Limb (tissue), 2 donors: ENCODE data around the gene PEMT.
"Not testable (repeated sequence)": the region's sequence is repeated elsewhere in the genome, so short reads cannot be mapped to it uniquely, and the experiment has no call there.

ENCODE experiments used
- DNase-seq, 2 donors: peaks; one replicate each; pipeline ENCODE4 v3.0.0-alpha.2; 2016; ENCODE audit errors: extremely low spot score in 2 of 2

PEMT gene

DNA sequence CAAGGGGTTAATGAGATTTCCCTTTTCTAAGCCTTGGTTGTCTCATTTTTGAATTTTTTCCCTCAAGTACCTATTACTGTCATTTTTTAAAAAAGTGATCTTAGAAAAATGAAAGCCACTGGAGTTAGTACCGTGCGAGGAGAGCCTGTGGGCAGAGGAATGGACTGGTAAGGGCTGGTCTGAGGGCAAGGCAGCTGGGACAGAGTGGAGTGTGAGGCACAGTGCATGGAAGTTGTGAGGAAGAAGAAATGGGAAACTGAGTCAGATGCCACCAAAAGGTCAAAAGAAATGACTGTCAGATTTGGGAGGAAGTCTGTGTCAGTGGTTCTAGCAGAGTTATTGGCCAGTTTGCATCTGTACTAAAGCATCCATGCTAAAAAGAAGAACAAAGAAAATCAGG lies 103.5 kb downstream of the PEMT start:
- no peak for DNase-seq

- not testable (repeated sequence) for DNase-seq
Observed at GRCh38 chr17:17486416-17486815, 105.1 kb downstream of the PEMT start.

DNA sequence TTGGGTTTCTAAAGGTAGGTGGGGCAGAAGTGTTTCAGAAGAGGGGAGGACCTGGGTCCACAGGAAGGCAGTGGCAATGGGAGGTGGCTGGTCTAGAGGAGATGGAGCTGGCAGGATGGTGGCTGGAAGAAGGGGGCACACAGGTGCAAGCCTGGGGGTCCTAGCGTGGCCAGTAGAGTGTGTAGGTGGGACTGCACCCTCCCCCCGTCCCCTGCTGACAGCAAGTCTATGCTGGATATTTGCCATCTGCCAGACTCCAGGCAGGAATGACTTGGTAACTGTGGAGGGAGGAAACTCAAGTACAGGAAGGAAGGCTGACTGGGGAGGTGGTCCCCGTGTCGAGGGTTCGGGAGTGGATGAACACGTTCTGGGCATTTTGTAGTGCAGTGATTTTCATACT lies 106.1 kb downstream of the PEMT start:
- no peak for DNase-seq

GRCh38 chr17:17484451-17484899 lies 107.0 kb downstream of the PEMT start:
- DNase-seq: no peak

- DNase-seq: no peak
Observed at GRCh38 chr17:17481860-17482259, 109.6 kb downstream of the PEMT start.

- DNase-seq: no peak
Observed at GRCh38 chr17:17480593-17481148, 110.8 kb downstream of the PEMT start.

DNA sequence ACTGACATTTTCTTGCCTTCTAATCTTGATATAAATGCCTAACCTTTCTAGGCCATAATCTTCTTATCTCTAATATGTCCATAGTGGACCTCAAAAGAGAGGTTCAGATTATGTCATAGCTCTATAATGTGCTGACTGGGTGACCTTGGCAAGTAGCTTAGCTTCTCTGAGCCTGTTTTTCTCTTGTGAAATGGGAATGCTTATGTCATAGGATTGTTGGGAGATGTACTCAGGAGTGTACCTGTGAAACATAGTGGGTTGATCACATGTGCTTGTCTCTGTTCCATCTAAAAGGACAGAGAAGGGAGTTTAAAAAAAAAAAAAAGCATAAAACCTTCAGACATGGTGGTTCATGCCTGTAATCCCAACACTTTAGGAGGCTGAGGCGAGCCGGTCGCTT lies 112.3 kb downstream of the PEMT start:
- no peak for DNase-seq

DNA sequence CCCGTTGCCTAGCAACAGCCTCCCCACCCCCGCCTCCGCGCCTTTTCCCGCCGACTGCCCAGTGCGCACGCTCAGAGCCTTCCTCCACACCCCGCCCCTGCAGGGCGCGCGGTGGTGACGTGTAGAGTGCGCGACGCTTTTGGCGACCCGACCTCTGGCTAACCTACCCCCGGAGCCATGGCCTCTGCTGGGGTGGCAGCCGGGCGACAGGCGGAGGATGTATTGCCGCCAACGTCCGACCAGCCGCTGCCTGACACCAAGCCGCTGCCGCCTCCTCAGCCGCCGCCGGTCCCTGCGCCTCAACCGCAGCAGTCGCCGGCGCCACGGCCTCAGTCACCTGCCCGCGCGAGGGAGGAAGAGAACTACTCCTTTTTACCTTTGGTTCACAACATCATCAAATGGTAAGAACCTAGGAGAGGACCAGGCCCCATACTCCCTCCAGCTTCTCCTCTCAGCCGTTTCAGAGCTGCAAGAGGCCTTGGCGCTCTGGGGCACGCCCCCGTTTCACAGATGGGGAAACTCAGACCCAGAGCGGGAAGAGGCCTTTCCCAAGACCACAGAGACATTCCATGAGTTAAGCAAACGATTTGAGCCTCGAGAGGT lies 114.5 kb downstream of the PEMT start, which contains the start of gene MED9:
Gene MED9 (plus strand): TSS at position 136 of the 603 bp plus-strand sequence. CDS start 42 bp downstream, at position 178.
- peak; percentile 89 to 98 for DNase-seq

GRCh38 chr17:17474341-17474740 lies 117.2 kb downstream of the PEMT start:
- DNase-seq: no peak

GRCh38 chr17:17472333-17472920 lies 119.1 kb downstream of the PEMT start:
- no peak for DNase-seq

- no peak for DNase-seq
Observed at GRCh38 chr17:17469996-17470395, 121.5 kb downstream of the PEMT start.

GRCh38 chr17:17469358-17469757 lies 122.2 kb downstream of the PEMT start:
- DNase-seq: no peak

DNA sequence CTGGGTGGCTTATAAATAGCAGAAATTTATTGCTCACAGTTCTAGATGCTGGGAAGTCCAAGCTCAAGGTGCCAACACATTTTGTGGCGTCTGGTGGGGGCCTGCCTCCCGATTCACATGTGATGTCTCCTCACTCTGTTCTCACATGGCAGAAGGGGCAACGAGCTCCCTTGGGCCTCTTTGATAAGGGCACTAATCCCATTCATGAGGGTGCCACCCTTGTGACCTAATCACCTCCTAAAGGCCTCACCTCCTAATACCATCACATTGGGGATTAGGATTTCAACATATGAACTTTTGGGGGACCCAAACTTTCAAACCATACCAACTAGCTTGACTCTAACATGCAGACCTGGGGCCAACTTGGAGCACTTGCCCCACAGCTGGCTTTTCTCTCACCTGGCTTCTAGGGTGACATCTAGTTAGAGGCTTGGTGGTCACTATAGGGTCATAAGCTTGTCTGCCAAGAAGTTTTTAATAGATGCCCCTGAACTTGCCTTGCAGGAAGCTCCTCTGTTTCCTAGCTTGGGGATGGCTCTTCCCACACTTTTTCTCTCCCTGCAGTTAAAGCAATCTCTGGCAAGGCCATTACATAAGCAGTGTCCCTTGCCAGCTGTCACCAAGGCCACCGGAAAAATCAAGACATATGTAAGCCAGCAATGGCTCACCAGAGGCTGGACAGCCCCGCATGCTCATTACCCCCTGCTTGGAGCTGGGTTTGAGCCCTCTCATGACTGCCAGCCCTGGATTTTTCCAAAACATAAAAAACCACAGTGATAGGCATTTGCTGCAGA lies 123.1 kb downstream of the PEMT start:
- DNase-seq: no peak

DNA sequence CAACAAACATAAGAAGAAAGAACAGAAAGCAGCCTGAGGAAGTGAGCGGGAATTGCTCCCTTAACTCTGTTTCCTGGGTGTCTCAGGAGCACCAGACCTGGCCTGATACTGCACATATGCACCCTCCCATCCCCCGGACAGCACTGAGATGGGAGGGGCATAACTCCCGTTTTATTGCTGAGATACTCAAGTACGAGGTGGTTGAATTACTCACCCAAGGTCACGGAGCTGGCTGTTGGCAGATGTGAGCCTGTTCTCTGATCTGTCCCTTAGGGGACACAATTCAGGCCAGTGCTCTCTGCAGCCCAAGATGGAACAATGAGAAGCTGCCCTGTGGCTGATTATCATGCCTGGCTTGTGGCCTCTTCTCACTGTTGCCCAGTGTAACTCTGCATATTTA lies 123.8 kb downstream of the PEMT start:
- no peak for DNase-seq

DNA sequence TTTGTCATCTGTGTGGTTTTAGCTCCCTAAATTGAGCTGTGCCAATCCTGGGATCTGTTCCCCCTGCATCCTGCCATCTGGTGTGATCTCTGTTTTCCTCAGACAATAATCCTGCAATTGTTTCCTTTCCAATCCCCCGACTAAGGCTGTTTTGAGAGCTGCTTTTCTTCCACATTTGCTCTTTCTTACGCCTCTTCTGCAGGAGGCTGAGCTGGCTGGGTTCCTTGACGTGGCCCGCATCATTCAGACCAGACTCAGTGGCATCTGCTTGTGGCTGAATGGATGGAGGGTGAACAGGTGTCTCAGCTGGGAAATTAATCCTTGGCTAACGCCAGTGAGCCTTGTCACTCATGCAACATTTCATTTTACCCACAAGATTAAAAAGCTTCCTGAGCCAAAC lies 124.5 kb downstream of the PEMT start:
- no peak for DNase-seq

DNA sequence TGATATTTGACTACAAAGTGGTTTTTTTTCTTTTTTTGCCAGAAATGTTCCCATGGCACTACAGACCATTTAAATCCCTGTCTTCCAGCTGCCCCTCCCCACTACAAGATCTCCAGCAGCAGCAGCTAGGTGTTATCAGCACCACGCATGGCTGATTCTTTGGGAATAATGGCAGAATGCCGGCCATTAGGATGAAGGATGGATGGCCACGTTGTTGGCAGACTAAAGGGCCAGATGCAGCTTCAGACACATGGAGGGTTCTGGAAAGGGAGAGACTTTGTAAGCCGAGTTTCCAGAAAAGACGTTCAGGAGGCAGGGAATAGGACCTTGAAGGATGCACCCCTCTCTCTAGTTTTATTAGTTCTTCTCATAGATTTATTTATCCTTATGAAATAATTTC lies 125.0 kb downstream of the PEMT start:
- no peak for DNase-seq

DNA sequence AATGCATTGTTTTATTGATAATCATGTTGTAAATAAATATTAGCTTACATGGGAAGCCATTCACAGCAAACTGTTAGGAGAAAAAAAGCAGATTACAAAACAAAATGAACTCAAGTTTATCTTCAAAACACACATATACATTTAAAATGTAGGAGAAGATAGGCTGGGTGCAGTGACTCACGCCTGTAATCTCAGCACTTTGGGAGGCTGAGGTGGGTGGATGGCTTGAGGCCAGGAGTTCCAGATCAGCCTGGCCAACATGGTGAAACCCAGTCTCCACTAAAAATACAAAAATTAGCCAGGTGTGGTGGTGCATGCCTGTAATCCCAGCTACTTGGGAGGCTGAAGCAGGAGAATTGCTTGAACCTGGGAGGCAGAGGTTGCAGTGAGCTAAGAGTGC lies 125.6 kb downstream of the PEMT start:
- DNase-seq: not testable (repeated sequence)

- DNase-seq: no peak
Observed at GRCh38 chr17:17463821-17464220, 127.7 kb downstream of the PEMT start.

- DNase-seq: no peak
Observed at GRCh38 chr17:17462048-17462824, 129.3 kb downstream of the PEMT start.

DNA sequence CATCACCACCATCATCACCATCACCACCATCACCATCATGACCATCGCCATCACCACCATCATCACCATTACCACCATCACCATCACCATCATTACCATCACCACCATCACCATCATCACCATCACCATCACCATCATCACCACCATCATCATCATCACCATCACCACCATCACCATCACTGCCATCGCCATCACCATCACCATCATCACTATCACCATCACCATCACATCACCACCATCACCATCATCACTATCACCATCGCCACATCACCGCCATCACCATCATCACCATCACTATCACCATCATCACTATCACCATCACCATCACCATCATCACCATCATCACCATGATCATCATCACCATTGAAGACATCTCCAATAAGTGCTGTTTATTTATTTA lies 131.5 kb downstream of the PEMT start:
- no peak for DNase-seq

DNA sequence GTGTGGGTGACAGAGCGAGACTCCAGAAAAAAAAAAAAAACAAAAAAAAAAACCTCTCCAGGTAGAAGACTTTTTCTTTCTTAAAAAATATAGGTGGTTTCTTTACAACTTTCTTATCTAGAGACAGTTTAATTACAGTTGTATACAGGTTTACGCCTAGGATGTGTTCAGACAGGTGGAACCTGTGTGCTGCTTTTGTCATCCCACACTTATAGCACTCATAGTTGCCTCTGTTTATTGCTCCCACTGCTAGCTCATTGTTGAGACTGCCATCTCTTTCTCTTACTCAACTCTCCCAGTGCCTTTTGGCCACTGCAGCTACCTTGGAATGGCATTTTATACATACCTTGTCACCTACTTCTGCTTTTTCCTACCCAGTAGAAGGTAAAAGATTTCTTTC lies 133.8 kb downstream of the PEMT start:
- DNase-seq: no peak

GRCh38 chr17:17456251-17456650 lies 135.3 kb downstream of the PEMT start:
- no peak for DNase-seq
